Cortex of kidney (tissue), 1 donor: Measurements from ENCODE around the gene GARNL3.

Source experiments
- DNase-seq: peaks from one replicate; lab custom pipeline; 2025; lab: John Stamatoyannopoulos, UW

The GARNL3 gene

DNA sequence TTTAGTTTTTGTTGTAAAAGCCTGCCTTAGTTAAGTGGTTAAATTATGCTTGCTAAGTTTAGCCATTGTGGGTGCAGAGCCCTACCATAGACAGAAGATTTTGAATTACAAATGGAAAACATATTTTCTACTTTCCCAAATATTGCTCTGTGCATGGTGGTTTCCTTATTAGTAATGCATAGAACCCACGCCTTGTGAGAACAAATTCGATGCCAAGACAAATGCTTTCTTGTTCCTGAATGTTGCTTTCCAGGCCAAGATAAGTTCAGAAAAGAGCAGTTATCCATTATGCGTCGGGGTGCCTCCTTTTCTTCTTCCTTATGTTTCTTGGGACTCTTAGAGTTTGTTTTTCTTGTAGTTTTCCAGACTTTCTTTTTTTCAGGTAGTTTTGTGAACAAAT, 31.0 kb upstream of the GARNL3 start:
- no peak for DNase-seq

GRCh38 chr9:127233989-127234388, 30.6 kb upstream of the GARNL3 start:
- no peak for DNase-seq

- DNase-seq = no peak
Measured at GRCh38 chr9:127237801-127238200, 26.8 kb upstream of the GARNL3 start.

DNA sequence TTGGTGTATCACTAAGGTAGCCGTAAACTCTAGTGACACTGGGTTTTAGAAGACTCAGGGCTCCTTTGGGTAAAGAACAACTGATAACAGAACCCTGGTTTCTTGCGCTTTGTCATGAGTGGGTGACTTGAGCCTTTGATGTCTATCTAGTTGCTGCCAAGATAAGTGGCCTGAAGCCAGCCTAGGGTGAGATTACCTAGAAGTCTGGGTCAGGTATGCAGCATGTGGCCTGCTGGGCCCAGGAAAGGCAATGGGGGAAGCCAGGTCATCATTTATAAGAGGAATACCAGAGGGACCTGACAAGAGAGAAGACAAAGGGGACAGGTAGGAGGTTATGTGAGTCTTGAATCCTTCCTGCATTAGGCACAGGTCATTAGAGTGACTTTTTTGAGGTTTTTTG, 23.2 kb upstream of the GARNL3 start:
- DNase-seq = no peak

DNA sequence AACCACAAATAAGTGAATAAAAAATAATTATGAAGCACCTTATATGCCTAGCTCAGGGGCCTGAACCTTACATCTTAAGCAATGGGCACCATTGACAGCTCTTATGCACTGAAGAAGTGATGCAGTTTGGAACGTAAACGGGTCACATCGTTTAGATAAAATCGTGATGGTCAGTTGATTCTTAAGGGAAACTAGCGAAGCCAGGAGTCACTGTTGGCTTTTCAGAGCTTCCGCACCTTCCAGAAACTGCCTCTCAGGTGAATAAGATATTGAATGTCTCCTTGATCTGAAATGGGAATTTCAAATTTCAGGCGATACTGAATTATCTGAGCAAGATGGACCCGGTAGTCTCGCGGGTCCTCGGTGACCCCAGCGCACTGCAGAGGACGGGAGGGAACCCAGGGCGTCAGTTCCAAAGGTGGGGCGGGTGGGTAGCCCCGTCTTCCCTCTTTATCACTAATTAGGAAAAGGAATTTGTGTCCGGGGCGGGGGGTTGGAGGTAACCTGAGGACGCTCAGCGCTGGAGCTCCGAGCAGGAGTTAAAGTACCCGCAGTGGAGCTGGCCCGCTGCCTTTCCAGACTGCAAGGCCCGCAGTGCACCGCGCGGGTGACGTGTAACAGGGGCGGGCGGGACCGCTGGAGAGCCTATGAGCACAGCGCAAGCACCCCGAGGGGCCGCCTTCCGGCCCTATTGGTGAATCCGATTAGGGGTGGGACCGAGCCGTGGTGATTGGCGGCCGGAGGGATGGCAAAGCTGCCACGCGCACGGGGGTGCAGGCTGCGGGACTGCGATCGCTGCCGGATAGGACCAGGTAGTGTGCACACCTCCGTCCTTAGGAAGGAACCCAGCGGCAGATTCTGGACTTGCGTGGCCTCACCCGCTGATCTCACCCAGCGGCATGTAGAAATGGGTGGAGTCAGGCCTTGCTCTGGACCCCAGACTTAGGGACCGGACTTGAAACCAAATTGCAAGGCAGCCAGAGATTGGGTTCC, 19.7 kb upstream of the GARNL3 start:
- no peak for DNase-seq

GRCh38 chr9:127245637-127246164, 18.9 kb upstream of the GARNL3 start:
- no peak for DNase-seq

DNA sequence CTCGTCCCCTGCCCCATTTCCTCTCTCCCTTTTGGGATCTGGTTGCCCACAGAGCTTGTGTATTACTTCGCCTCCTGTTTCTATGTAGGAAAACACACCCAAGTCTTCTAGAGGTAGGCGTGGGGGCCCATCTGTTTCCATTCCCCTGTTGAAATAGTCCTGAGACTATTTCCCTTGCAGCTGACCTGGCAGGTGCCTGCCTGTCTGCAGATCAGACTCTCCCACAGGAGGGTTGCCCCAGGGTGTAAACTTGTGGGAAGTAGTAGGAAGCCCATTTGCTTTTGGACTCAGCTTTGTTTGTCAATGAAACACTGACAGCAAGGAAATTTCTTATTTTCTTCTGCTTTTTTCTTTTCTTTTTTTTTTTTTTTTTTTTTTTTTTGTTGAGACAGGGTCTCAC, 16.3 kb upstream of the GARNL3 start:
- no peak for DNase-seq

GRCh38 chr9:127249877-127250276, 14.7 kb upstream of the GARNL3 start:
- no peak for DNase-seq

DNA sequence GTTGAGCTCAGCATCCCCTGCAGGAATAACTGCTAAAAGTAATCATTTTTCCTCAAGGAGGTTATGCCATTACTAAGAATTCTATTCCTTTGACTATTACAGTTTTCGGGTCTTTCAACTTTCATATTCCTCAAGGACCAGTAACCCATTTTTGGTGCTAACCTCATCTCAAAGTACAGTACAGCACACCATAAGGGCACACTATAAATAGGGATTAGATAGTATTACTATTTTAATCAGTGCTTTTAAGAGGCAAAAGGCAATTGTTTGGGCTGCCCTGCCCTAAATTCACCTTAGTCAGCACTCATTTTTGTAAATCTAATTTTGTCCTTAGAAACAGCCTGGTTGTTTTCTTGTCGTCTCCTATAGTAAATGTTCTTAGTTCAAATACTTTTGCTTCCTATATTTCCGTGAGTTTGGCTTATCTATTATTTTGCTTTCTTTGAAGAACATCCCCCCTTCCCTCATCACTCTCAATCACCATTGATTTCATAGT, 13.6 kb upstream of the GARNL3 start:
- DNase-seq = no peak

DNA sequence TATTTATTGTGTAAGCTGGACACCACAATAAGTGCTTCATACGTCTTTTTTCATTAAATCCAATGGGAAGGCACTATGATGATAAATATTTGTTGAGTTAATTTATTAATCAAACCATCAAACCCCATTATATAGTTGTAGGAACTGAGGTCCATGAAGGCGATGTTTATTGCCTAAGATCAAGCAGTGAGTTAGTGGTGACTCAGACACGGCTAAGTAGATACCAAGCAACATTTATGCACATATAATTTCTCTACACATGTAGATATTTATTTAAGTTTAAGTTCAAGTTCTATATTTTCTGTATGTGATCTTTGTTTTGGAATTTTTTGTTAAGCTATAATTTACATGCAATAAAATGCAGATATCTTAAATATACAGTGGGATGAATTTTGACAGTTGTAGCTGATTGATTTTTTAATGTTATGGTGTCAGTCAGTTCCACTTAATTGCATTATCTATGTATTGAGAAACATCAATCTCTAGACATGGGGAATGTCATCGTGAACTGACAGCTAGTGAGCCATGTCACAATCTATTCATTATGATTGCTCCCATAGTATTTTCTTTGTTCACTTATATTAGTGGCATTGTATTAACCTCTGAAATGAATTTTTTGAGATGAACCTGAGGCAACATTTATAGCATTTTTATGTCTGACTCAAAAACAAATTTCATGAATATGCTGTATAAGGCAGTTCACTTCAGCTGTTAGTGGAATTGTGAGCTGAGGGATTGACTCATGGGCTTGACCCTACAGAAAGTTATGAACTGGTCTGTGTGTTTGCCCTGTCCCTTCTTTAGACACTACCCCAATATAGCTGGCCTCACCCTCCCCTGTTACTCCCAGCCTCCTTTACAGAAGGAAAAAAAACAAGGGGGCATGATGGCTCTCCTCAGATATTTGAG, 11.9 kb upstream of the GARNL3 start:
- DNase-seq = no peak

DNA sequence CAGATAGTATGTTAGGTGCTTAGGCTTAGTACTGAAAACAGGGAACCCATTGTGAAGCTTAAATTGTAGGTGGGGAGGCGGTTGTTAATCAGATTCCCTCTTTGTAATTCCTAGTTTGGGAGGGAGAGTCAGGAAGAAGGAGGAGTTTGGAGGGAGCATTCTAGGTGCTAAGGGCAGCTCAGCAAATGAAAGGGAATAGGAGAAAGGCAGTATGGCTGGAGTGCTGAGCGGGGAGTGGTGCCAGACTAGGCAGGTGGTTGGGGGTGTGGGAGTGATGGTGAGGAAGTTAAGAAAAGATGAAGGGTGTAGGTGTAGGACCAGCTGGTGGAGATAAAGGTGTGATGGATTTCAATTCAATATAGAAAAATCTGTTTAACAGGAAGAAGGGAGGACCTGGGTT, 11.1 kb upstream of the GARNL3 start:
- DNase-seq = no peak

GRCh38 chr9:127255692-127256091, 8.9 kb upstream of the GARNL3 start:
- DNase-seq = no peak

DNA sequence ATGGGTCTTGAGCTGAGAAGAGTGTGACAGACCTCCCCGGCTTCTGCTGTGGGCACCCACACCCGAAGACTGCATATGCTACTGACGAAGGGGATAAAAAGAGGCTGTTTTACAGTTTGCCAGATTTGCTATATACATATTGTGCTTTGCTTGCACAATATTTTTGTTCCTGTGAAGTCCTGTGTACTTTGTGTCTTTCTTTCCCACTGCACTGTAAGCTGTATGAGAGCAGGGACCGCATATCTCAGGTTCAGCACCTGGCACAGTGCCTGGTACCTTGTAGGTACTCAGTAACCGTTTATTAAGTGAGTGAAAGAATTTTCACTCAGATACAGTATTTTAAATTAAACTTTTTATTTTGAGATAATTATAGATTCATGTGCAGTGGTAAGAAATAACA, 8.2 kb upstream of the GARNL3 start:
- DNase-seq = no peak

DNA sequence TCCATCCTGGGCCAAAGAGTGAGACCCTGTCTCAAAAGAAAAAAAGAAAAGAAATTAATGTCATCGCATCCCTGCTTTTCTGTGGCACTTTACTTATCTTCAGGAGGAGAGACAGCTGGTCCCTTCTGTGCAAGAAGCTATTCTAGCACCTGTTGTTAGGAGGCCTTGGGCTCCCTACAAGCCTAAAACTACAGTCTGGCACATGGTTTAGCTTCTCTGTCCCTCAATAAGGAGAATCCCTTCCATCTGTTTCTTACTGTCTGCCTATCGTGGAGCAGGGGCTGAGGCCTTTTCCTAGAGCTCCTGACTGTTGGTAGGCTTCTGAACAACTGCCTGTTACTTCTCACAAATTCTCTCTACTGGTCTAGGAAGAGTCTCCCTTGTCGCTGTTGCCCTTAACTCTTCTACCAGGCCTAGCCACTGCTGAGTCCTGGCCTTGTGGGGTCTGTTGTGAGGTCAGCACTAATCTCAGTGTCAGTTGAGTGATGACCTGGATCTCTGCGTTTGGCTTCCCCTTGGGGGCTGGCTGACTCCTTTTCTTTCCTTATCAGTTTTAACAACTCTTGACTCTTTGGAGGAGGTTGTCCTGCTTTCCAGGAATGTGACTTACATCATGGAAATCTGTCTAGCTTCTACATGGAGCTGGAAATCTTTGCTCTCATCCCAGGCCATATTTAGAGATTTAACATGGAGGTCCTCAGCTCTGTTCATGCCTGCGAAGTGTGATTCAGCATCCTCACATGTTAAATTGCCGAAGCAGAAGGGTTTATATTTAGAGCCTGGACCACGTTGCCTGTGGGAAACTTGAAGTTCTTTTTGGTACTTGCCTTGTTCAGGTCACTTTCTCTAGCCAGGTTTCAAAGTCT, 5.7 kb upstream of the GARNL3 start:
- DNase-seq = no peak

- DNase-seq = no peak
Measured at GRCh38 chr9:127262602-127263001, 2.0 kb upstream of the GARNL3 start.

DNA sequence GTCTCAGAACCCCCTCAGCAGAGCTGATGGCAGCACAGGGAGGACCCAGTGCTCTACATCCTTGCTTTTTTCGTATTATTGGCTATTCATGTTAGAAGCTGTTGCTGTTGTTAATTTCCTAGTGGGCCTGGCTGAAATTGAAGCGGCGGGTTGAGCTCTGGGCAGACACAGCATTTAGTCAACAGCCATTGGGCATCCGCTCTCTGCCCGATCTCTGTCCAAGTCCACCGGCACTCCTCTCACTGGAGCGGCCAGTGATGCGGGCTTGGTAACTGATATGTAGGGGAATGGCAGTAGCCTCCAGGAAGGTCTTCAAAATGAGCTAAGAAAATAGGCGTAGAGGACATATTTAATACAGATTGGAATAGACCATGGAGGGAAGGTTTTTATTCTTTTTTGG, 1.3 kb upstream of the GARNL3 start:
- DNase-seq = no peak

GRCh38 chr9:127263664-127264063, 910 bp upstream of the GARNL3 start:
- DNase-seq = no peak

DNA sequence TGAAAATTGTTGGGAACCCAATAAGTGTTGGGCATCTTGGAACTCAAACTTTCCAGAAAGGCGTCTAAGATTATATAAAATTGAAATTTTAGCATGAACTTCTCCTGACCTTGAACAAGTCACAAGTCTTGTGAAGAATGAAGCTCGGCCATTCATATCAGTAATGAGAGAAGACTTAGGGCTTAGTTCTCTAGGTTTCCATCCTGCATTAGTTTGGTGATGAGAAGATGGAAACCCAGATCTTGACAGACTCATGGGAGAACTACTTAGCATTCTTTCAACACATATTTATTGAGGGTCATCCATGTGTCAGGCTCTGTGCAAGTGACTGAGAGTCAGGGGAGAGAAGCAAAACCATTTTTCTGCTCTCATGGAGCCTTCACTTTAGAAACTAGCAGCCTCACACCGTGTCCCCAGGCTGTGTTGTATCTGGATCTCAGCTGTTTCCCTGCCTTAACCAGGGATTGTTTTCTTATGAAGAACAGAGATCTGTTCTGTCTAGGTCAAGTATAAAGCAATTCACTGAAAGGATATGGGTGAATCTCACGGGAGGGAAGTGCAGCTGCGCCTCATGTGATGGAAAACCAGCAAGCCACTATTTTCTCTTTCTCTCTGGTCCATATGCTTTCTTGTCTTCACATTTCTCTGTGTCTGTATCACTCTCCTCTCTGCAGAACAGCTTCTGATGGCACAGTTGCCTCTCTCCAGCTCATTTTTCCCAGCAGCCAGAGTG, 3.4 kb downstream of the GARNL3 start:
- DNase-seq = no peak

DNA sequence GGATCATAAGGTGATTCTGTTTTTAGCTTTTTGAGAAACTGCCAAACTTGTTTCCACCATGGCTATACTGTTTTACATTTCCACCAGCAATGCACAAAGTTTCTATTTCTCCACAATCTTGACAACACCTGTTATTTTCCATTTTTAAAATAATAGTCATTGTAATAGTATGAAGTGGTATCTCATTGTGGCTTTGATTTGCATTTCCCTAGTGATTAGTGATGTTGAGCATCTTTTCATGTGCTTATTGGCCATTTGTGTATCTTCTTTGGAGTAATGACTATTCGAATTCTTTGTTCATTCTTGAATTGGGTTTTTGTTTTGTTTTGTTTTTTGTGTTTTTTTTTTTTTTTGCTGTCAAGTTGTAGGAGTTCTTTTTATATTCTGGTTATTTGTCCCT, 4.9 kb downstream of the GARNL3 start:
- DNase-seq = no peak

- no peak for DNase-seq
Measured at GRCh38 chr9:127273326-127273725, 8.8 kb downstream of the GARNL3 start.

- no peak for DNase-seq
Measured at GRCh38 chr9:127277099-127277498, 12.5 kb downstream of the GARNL3 start.
